Mesenchymal stem cell (in vitro differentiated cells and primary cell): ENCODE results near the gene MSI2.
"Not testable (repeated sequence)": the region's sequence is repeated elsewhere in the genome, so short reads cannot be mapped to it uniquely, and the experiment has no call there.

Experiments used
- DNase-seq: peaks from one replicate; pipeline ENCODE4 v3.0.0-alpha.2; 2013
- H2AFZ ChIP-seq: one replicate; pipeline ENCODE4 v1.6.1; 2013; ENCODE audit warnings: low read depth, mild to moderate bottlenecking, control low read depth, inconsistent platforms, low read length, moderate library complexity
- H2AK5ac ChIP-seq: 2 replicates; pipeline ENCODE4 v1.6.1; 2013; ENCODE audit warnings: low read length, moderate library complexity, mild to moderate bottlenecking, inconsistent platforms; ENCODE audit not compliant: severe bottlenecking
- H2BK120ac ChIP-seq: one replicate; pipeline ENCODE4 v1.6.1; 2013; ENCODE audit warnings: low read depth, mild to moderate bottlenecking, inconsistent platforms, low read length, moderate library complexity
- H2BK12ac ChIP-seq, 2 experiments: one replicate each; pipeline ENCODE4 v1.6.1; 2013; ENCODE audit warnings: inconsistent platforms in 2 of 2, low read length in 2 of 2, mild to moderate bottlenecking in 2 of 2, moderate library complexity in 2 of 2, control low read depth in 1 of 2
- H2BK15ac ChIP-seq: one replicate; pipeline ENCODE4 v1.6.1; 2013; ENCODE audit warnings: mild to moderate bottlenecking, low read depth, inconsistent platforms; ENCODE audit not compliant: poor library complexity, severe bottlenecking
- H2BK5ac ChIP-seq: 2 replicates; pipeline ENCODE4 v1.6.1; 2013; ENCODE audit warnings: low read depth, mild to moderate bottlenecking, low read length, control low read depth, inconsistent platforms; ENCODE audit not compliant: poor library complexity, severe bottlenecking
- H3K14ac ChIP-seq, 2 experiments: one replicate each; pipeline ENCODE4 v1.6.1; 2013; ENCODE audit warnings: inconsistent platforms in 2 of 2, low read length in 2 of 2, control low read depth in 1 of 2, mild to moderate bottlenecking in 1 of 2, moderate library complexity in 1 of 2
- H3K18ac ChIP-seq, 2 experiments: one replicate each; pipeline ENCODE4 v1.6.1; 2013; ENCODE audit warnings: inconsistent platforms in 2 of 2, low read length in 2 of 2, control low read depth in 1 of 2, low read depth in 1 of 2, mild to moderate bottlenecking in 1 of 2
- H3K23ac ChIP-seq, 2 experiments: one replicate each; pipeline ENCODE4 v1.6.1; 2013; ENCODE audit warnings: inconsistent platforms in 2 of 2, low read length in 2 of 2, mild to moderate bottlenecking in 2 of 2, moderate library complexity in 2 of 2, control low read depth in 1 of 2
- H3K27ac ChIP-seq: 2 replicates; pipeline ENCODE4 v1.5.1; 2013; ENCODE audit warnings: mild to moderate bottlenecking, moderate library complexity, low read length, control low read depth, inconsistent platforms; ENCODE audit not compliant: poor library complexity, severe bottlenecking
- H3K27me3 ChIP-seq, 2 experiments: 2 replicates each; pipeline versions ENCODE4 v1.6.1 to v1.7.0; 2013; ENCODE audit warnings: low read length in 2 of 2, mild to moderate bottlenecking in 2 of 2, moderate library complexity in 2 of 2, control low read depth in 1 of 2, inconsistent platforms in 1 of 2; ENCODE audit not compliant: control insufficient read depth in 1 of 2, insufficient read depth in 1 of 2
- H3K36me3 ChIP-seq, 2 experiments: 2 replicates each; pipeline versions ENCODE4 v1.6.1 to v1.7.0; 2013; ENCODE audit warnings: low read length in 2 of 2, control low read depth in 1 of 2, inconsistent platforms in 1 of 2, low read depth in 1 of 2, mild to moderate bottlenecking in 1 of 2; ENCODE audit not compliant: insufficient read depth in 2 of 2, control insufficient read depth in 1 of 2
- H3K4ac ChIP-seq, 2 experiments: one replicate each; pipeline ENCODE4 v1.6.1; 2013; ENCODE audit warnings: inconsistent platforms in 2 of 2, low read length in 2 of 2, mild to moderate bottlenecking in 2 of 2, moderate library complexity in 2 of 2, control low read depth in 1 of 2, low read depth in 1 of 2
- H3K4me1 ChIP-seq: 2 replicates; pipeline ENCODE4 v1.6.1; 2013; ENCODE audit warnings: low read depth, low read length, control low read depth; ENCODE audit not compliant: control insufficient read depth, insufficient read depth
- H3K4me2 ChIP-seq: 2 replicates; pipeline ENCODE4 v1.6.1; 2013; ENCODE audit warnings: low read length, mild to moderate bottlenecking, inconsistent platforms; ENCODE audit not compliant: poor library complexity, severe bottlenecking
- H3K4me3 ChIP-seq, 2 experiments: 2 replicates each; pipeline versions ENCODE4 v1.5.1 to v1.7.0; 2013; ENCODE audit warnings: low read length in 2 of 2, mild to moderate bottlenecking in 2 of 2, control low read depth in 1 of 2, low read depth in 1 of 2; ENCODE audit not compliant: insufficient read depth in 1 of 2
- H3K79me1 ChIP-seq: replicated peaks from 2 replicates; pipeline ENCODE4 v1.6.1; 2013; ENCODE audit warnings: mild to moderate bottlenecking, control low read depth, low read length, inconsistent platforms; ENCODE audit not compliant: poor library complexity, severe bottlenecking
- H3K9ac ChIP-seq: 2 replicates; pipeline ENCODE4 v1.7.0; 2013; ENCODE audit warnings: mild to moderate bottlenecking, low read length, moderate library complexity
- H3K9me3 ChIP-seq: 2 replicates; pipeline ENCODE4 v1.7.0; 2013; ENCODE audit warnings: mild to moderate bottlenecking, low read length; ENCODE audit not compliant: control insufficient read depth
- H4K8ac ChIP-seq: one replicate; pipeline ENCODE4 v1.6.1; 2013; ENCODE audit warnings: inconsistent platforms, mild to moderate bottlenecking, low read length, moderate library complexity
- H4K91ac ChIP-seq: one replicate; pipeline ENCODE4 v1.6.1; 2013; ENCODE audit warnings: mild to moderate bottlenecking, low read length, inconsistent platforms
- WGBS: methylation state at CpG from one replicate; pipeline ENCODE4 v1.1.7; 2013; ENCODE audit warnings: mixed read lengths; 5-methylcytosine and 5-hydroxymethylcytosine counted together

Gene MSI2

GRCh38 chr17:57496382-57496781 is 240.1 kb downstream of the MSI2 start:
- no peaks in the 10 kb centered on the region for H3K9me3 ChIP-seq
- no peak overlapping the region for H3K9ac ChIP-seq
- H3K4me3 ChIP-seq, result no peak overlapping the region
- H2AK5ac ChIP-seq, result no peak overlapping the region
- H2AFZ ChIP-seq, result no peak overlapping the region
- DNase-seq, result no peak
- no peak overlapping the region for H2BK15ac ChIP-seq
- H3K4me2 ChIP-seq, result no peak overlapping the region
- H3K18ac ChIP-seq, result no peak overlapping the region
- WGBS, result 96% methylated on average over 11 of the region's 11 CpGs
- H3K14ac ChIP-seq, result no peak overlapping the region
- no peak overlapping the region for H2BK5ac ChIP-seq
- H4K91ac ChIP-seq, result no peak overlapping the region
- H3K36me3 ChIP-seq, result peaks cover 0 to 3% of the 10 kb centered on the region in 2 experiments
- H3K23ac ChIP-seq, result no peak overlapping the region
- H4K8ac ChIP-seq, result no peak overlapping the region
- no peak overlapping the region for H2BK12ac ChIP-seq
- peaks cover 39% of the 10 kb centered on the region for H3K79me1 ChIP-seq
- no peak overlapping the region for H2BK120ac ChIP-seq
- H3K27me3 ChIP-seq, result peaks cover 0 to 28% of the 10 kb centered on the region in 2 experiments
- no peak overlapping the region for H3K4ac ChIP-seq
- H3K27ac ChIP-seq, result no peak overlapping the region
- peaks cover 3% of the 10 kb centered on the region for H3K4me1 ChIP-seq

- no peaks in the 10 kb centered on the region for H3K9me3 ChIP-seq
- H3K14ac ChIP-seq, result no peak overlapping the region
- no peak overlapping the region for H3K23ac ChIP-seq
- H4K91ac ChIP-seq, result no peak overlapping the region
- H4K8ac ChIP-seq, result no peak overlapping the region
- no peak overlapping the region for H2BK120ac ChIP-seq
- DNase-seq, result peak; percentile 41
- no peak overlapping the region for H2AK5ac ChIP-seq
- no peak overlapping the region for H2BK12ac ChIP-seq
- no peak overlapping the region for H3K18ac ChIP-seq
- peaks cover 43% of the 10 kb centered on the region for H3K79me1 ChIP-seq
- H3K4me1 ChIP-seq, result peaks cover 5% of the 10 kb centered on the region
- no peak overlapping the region for H3K9ac ChIP-seq
- H2AFZ ChIP-seq, result no peak overlapping the region
- no peak overlapping the region for H3K4me3 ChIP-seq
- peaks cover 0 to 16% of the 10 kb centered on the region in 2 experiments for H3K27me3 ChIP-seq
- no peak overlapping the region for H2BK5ac ChIP-seq
- peaks cover 0 to 3% of the 10 kb centered on the region in 2 experiments for H3K36me3 ChIP-seq
- no peak overlapping the region for H3K4ac ChIP-seq
- no peak overlapping the region for H2BK15ac ChIP-seq
- WGBS, result 25% methylated on average over 1 of the region's 7 CpGs
- H3K27ac ChIP-seq, result no peak overlapping the region
- H3K4me2 ChIP-seq, result no peak overlapping the region
These were observed 242.1 kb downstream of the MSI2 start for GRCh38 chr17:57498443-57498842.

DNA sequence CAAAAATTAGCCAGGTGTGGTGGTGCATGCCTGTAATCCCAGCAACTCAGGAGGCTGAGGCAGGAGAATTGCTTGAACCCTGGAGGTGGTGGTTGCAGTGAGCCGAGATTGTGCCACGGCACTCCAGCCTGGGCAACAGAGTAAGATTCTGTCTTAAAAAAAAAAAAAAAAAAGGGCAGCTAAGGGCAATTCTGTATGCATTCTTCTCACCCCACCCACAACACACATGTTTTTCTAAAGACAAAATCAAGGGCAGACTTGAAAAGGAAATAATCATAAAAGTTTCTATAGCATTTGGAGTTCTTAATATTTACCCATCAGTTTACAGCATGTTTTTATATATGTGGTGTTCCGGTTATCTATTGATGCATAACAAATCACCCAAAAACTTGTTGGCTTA is 242.9 kb downstream of the MSI2 start:
- not testable (repeated sequence) for H3K27ac ChIP-seq, H4K8ac ChIP-seq, H2BK5ac ChIP-seq, H3K4me1 ChIP-seq, H3K4ac ChIP-seq, H3K9me3 ChIP-seq, H3K27me3 ChIP-seq, H4K91ac ChIP-seq, H3K9ac ChIP-seq, H2AK5ac ChIP-seq, H3K36me3 ChIP-seq, H3K23ac ChIP-seq, H3K14ac ChIP-seq, H2BK12ac ChIP-seq, H3K18ac ChIP-seq, H3K4me2 ChIP-seq, H2BK15ac ChIP-seq, H2AFZ ChIP-seq, H2BK120ac ChIP-seq, H3K4me3 ChIP-seq, DNase-seq
- no CpG with 5 or more reads among the region's 3 CpGs for WGBS
- peaks cover 42% of the 10 kb centered on the region for H3K79me1 ChIP-seq

DNA sequence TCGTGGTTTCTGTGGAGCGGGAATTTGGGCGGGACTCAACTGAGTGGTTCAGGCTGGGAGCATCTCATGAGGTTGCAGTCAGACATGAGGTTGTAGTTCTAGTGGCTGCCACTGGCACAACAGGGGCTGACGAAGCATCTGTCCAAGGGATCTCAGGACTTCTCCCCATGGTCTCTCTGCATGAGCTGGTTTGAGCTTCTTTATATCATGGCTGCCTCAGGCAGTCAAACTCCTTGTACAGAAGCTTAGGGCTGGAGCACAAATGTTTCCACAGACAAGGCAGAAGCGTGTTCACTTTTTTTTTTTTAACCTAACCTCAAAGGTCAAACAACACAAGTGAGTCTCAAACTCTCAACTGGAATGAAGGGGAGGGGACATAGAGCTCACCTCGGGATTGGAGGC is 243.3 kb downstream of the MSI2 start:
- Histone ChIP-seq H2BK15ac (no peak overlapping the region), H3K14ac (no peak overlapping the region)

More for the DNA sequence above, 243.3 kb downstream of the MSI2 start:
- peak overlapping the region in 1 of 2 experiments; percentile 23 for H3K18ac ChIP-seq
- no peak overlapping the region for H3K4me3 ChIP-seq
- H2AK5ac ChIP-seq, result no peak overlapping the region
- peaks cover 0 to 4% of the 10 kb centered on the region in 2 experiments for H3K27me3 ChIP-seq
- H3K27ac ChIP-seq, result no peak overlapping the region
- H3K9ac ChIP-seq, result no peak overlapping the region
- no peak overlapping the region for H2BK5ac ChIP-seq
- H2BK120ac ChIP-seq, result no peak overlapping the region
- WGBS, result 83% methylated on average over 5 of the region's 6 CpGs
- no peaks in the 10 kb centered on the region for H3K9me3 ChIP-seq
- H3K79me1 ChIP-seq, result peaks cover 40% of the 10 kb centered on the region
- no peak overlapping the region for H4K91ac ChIP-seq
- no peak overlapping the region for H2BK12ac ChIP-seq
- no peak overlapping the region for H3K4ac ChIP-seq
- H3K36me3 ChIP-seq, result peaks cover 0 to 3% of the 10 kb centered on the region in 2 experiments
- no peak overlapping the region for H4K8ac ChIP-seq
- DNase-seq, result peak; percentile 46
- H2AFZ ChIP-seq, result no peak overlapping the region
- peaks cover 5% of the 10 kb centered on the region for H3K4me1 ChIP-seq
- H3K4me2 ChIP-seq, result no peak overlapping the region
- H3K23ac ChIP-seq, result no peak overlapping the region
